Upper lobe of left lung (tissue), 4 donors: ENCODE measurements around the gene STIM1.

Source experiments
- EP300 ChIP-seq, 4 donors: sonication (generic); formaldehyde crosslinking; IDR thresholded peaks; one replicate each; pipeline ENCODE4 v1.5.1; 2017; ENCODE audit warnings: antibody characterized with exemption in 4 of 4, control low read depth in 2 of 4
- POLR2A ChIP-seq, 4 donors: fragments of 450-650 bp; IDR thresholded peaks; one replicate each; pipeline ENCODE4 v1.5.1; 2016 to 2017; ENCODE audit warnings: antibody characterized with exemption in 4 of 4, mild to moderate bottlenecking in 2 of 4
- POLR2AphosphoS5 ChIP-seq, 2 donors: sonication (generic); formaldehyde crosslinking; IDR thresholded peaks; one replicate each; pipeline ENCODE4 v1.5.1; 2017; ENCODE audit warnings: antibody characterized with exemption in 2 of 2
- TF ChIP-seq, protein P1 (sequence below), 6 experiments: fragments of 450-650 bp in 4 of 6; fragments of 200-600 bp in 2 of 6; sonication (generic) in 2 of 6; IDR thresholded peaks; one replicate each; pipeline ENCODE4 v1.5.1; 2016 to 2019; ENCODE audit warnings: antibody characterized with exemption in 6 of 6

DNA sequence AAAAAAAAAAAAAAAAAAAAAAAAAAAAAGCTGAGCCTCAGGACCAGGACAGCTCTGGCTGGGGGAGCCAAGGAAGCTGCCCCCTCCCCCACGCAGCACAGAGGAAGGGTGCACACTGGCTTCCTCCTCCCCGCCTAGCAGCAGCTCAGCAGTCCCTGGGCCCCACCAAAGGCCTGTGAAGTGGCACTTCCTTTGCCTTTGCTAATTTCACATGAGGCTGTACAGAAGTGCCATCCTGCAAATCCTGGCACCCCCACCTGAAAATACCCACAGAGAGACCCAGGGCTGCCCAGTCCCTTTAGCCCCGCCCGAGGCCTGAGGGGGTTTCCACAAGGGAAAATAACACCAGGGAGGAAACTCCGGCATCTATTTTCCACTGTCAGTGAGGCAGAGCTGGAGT is 18.6 kb upstream of the STIM1 start:
- TF ChIP-seq, protein P1, sequence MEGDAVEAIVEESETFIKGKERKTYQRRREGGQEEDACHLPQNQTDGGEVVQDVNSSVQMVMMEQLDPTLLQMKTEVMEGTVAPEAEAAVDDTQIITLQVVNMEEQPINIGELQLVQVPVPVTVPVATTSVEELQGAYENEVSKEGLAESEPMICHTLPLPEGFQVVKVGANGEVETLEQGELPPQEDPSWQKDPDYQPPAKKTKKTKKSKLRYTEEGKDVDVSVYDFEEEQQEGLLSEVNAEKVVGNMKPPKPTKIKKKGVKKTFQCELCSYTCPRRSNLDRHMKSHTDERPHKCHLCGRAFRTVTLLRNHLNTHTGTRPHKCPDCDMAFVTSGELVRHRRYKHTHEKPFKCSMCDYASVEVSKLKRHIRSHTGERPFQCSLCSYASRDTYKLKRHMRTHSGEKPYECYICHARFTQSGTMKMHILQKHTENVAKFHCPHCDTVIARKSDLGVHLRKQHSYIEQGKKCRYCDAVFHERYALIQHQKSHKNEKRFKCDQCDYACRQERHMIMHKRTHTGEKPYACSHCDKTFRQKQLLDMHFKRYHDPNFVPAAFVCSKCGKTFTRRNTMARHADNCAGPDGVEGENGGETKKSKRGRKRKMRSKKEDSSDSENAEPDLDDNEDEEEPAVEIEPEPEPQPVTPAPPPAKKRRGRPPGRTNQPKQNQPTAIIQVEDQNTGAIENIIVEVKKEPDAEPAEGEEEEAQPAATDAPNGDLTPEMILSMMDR (IDR thresholded peaks at IDR 0.05) = no peak
- TF ChIP-seq POLR2AphosphoS5 (IDR thresholded peaks at IDR 0.05) = no peak
- TF ChIP-seq POLR2A (IDR thresholded peaks at IDR 0.05) = no peak
- no peak for TF ChIP-seq EP300 (IDR thresholded peaks at IDR 0.05)
